ENCODE data around the gene FCHSD1. TPM values are rescaled to one million over a fixed set of nuclear protein-coding genes. Genes with fewer than 3 reads are reported as not detected.
"Not testable (repeated sequence)": the region's sequence is repeated elsewhere in the genome, so short reads cannot be mapped to it uniquely, and the experiment has no call there.

Gene FCHSD1
- total RNA-seq, 1 donor from 2014 or later, result 20.6 TPM

DNA sequence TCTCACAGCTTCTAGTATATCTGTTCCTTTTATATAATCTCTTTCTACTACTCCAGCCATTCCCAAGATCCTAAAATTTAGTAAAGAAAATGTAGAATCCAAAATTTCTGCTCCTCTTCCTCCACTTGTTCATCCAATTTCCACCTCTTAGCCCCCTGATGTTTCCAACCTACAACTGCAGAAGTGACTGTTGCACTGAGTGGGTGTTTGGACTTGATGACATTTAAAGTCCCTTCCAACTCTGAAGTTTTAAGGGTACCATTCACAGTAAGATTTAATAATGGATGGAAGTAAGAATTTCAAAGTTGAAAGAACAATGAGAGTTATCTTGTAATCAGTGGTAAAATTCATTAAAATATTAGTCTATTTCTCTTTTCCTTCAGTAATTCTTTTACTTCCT lies 37.9 kb downstream of the FCHSD1 start:
- Mint-ChIP-seq H3K27ac (ENCODE audit: unreplicated experiment) (no peak overlapping the region), H3K9me3 (no peaks in the 10 kb centered on the region), H3K4me1 (peaks cover 36% of the 10 kb centered on the region), H3K36me3 (ENCODE audit: low read depth) (no peaks in the 10 kb centered on the region), H3K27me3 (ENCODE audit: low read depth) (no peaks in the 10 kb centered on the region), H3K4me3 (no peak overlapping the region)
- no peak for DNase-seq (ENCODE audit: low read depth, low spot score)
- TF ChIP-seq, protein P1, sequence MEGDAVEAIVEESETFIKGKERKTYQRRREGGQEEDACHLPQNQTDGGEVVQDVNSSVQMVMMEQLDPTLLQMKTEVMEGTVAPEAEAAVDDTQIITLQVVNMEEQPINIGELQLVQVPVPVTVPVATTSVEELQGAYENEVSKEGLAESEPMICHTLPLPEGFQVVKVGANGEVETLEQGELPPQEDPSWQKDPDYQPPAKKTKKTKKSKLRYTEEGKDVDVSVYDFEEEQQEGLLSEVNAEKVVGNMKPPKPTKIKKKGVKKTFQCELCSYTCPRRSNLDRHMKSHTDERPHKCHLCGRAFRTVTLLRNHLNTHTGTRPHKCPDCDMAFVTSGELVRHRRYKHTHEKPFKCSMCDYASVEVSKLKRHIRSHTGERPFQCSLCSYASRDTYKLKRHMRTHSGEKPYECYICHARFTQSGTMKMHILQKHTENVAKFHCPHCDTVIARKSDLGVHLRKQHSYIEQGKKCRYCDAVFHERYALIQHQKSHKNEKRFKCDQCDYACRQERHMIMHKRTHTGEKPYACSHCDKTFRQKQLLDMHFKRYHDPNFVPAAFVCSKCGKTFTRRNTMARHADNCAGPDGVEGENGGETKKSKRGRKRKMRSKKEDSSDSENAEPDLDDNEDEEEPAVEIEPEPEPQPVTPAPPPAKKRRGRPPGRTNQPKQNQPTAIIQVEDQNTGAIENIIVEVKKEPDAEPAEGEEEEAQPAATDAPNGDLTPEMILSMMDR (conservative IDR thresholded peaks at IDR 0.05), result no peak

DNA sequence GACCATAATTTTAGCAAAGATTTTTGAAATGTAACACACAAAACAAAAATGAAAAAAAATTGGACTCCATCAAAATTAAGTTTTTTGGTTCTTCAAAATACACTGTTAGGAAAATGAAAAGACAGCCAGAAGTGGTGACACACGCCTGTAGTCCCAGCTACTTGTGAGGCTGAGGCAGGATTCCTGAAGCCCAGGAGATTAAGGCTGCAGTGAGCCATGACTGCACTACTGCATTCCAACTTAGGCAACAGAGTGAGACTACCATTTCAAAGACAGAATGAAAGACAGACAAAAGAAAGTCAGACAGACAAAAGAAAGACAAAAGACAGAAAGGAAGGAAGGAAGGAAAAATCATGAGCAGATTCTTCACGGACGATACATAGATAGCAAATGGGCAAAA lies 39.9 kb downstream of the FCHSD1 start:
- H3K27ac Mint-ChIP-seq (ENCODE audit: unreplicated experiment), result peak overlapping the region; percentile 44

DNA sequence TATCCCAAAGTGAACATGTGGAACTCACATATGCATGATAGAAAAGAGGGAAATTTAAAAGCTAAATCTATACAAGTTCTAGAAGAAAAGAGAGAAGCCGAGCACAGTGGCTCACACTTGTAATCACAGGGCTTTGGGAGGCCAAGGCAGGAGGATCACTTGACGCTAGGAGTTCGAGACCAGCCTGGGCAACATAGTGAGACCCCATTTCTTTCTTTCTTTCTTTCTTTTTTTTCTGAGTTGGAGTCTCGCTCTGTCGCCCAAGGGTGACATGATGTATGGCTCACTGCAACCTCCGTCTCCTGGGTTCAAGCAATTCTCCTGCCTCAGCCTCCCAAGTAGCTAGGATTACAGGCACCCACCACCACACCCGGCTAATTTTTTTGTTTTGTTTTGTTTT lies 41.3 kb downstream of the FCHSD1 start:
- not testable (repeated sequence) for H3K9me3 Mint-ChIP-seq; H3K27me3 Mint-ChIP-seq (ENCODE audit: low read depth); DNase-seq (ENCODE audit: low read depth, low spot score); H3K4me3 Mint-ChIP-seq; H3K4me1 Mint-ChIP-seq; H3K36me3 Mint-ChIP-seq (ENCODE audit: low read depth); H3K27ac Mint-ChIP-seq (ENCODE audit: unreplicated experiment)

More for the DNA sequence above, 39.9 kb downstream of the FCHSD1 start:
- H3K9me3 Mint-ChIP-seq, result no peaks in the 10 kb centered on the region
- H3K36me3 Mint-ChIP-seq (ENCODE audit: low read depth), result no peaks in the 10 kb centered on the region
- DNase-seq (ENCODE audit: low read depth, low spot score), result no peak
- H3K27me3 Mint-ChIP-seq (ENCODE audit: low read depth), result no peaks in the 10 kb centered on the region
- no peak overlapping the region for H3K4me3 Mint-ChIP-seq
- TF ChIP-seq, protein P1 (conservative IDR thresholded peaks at IDR 0.05), result no peak
- H3K4me1 Mint-ChIP-seq, result peaks cover 16% of the 10 kb centered on the region

DNA sequence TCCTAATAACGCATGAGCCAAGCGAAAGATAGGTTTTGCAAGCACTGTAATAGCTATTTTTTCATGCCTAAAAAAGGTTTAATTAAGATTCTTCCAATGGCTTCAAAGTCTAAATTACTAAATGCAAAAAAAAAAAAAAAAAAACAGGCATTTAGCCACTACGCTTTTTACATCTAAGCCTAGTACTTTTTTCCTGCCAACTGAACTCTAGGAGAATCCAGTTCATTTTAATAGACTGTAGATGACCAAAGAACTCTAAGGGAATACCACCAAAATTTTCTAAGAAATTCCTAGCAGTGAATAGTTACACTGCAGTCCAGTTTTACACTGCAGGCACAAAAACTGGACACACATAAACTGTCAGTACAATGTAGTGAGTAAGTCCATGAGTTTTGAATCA lies 42.2 kb downstream of the FCHSD1 start:
- Mint-ChIP-seq H3K27me3 (ENCODE audit: low read depth) (no peaks in the 10 kb centered on the region), H3K36me3 (ENCODE audit: low read depth) (no peaks in the 10 kb centered on the region), H3K4me3 (no peak overlapping the region), H3K27ac (ENCODE audit: unreplicated experiment) (no peak overlapping the region), H3K9me3 (no peaks in the 10 kb centered on the region), H3K4me1 (peaks cover 15% of the 10 kb centered on the region)
- DNase-seq (ENCODE audit: low read depth, low spot score), result no peak
- TF ChIP-seq, protein P1 (conservative IDR thresholded peaks at IDR 0.05), result no peak

DNA sequence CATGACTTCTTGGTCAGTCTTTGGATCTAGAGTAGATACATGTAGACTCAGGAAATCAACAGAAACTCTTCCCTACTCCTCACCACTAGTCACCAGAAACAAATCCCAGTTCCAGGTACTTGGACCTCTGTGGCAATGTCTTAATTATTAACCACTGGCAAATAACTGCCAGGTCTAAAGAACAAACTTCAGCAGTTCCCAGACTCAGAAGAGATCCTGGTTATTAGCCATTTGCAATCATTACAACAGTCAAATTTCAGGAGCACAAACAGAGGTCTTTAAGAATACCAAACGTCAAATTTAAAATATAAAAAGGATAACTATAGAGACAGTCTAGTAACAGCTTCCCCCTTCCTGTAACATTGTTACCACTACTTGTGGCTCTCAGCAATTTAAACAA lies 42.7 kb downstream of the FCHSD1 start:
- Mint-ChIP-seq H3K36me3 (ENCODE audit: low read depth) (no peaks in the 10 kb centered on the region), H3K4me3 (no peak overlapping the region), H3K27ac (ENCODE audit: unreplicated experiment) (no peak overlapping the region), H3K9me3 (no peaks in the 10 kb centered on the region), H3K27me3 (ENCODE audit: low read depth) (no peaks in the 10 kb centered on the region), H3K4me1 (peaks cover 11% of the 10 kb centered on the region)
- TF ChIP-seq, protein P1 (conservative IDR thresholded peaks at IDR 0.05), result no peak
- no peak for DNase-seq (ENCODE audit: low read depth, low spot score)

DNA sequence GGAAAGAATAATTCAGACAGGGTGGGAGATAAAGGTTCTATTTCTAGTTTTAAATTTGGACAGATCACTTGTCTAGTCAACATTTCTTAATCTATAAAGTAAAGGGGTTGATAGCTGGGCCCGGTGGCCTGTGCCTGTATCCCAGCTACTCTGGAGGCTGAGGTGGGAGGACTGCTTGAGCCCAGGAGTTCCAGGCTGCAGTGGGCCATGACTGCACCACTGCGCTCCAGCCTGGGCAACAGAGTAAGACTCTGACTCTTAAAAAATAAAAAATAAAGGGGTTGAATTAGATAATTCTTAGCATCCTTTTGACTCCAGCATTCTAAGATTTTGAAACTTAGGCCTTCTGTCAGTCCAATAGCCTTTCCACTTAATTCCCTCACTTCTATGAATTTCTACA lies 43.2 kb downstream of the FCHSD1 start:
- no peak for DNase-seq (ENCODE audit: low read depth, low spot score)
- Mint-ChIP-seq H3K4me1 (peaks cover 11% of the 10 kb centered on the region), H3K9me3 (no peaks in the 10 kb centered on the region), H3K27ac (ENCODE audit: unreplicated experiment) (no peak overlapping the region), H3K4me3 (no peak overlapping the region), H3K36me3 (ENCODE audit: low read depth) (no peaks in the 10 kb centered on the region), H3K27me3 (ENCODE audit: low read depth) (no peaks in the 10 kb centered on the region)
- TF ChIP-seq, protein P1 (conservative IDR thresholded peaks at IDR 0.05), result no peak
